Midbrain (tissue), 1 donor: ENCODE results near the gene WIZ.

Experiments used
- DNase-seq: peaks from one replicate; lab custom pipeline; 2025; lab: John Stamatoyannopoulos, UW

The WIZ gene

GRCh38 chr19:15443838-15444237, 5.9 kb downstream of the WIZ start:
- DNase-seq = no peak

GRCh38 chr19:15443325-15443724, 6.4 kb downstream of the WIZ start:
- no peak for DNase-seq

GRCh38 chr19:15442142-15442920, 7.4 kb downstream of the WIZ start:
- DNase-seq = no peak

- DNase-seq = no peak
Measured at GRCh38 chr19:15441317-15441716, 8.4 kb downstream of the WIZ start.

GRCh38 chr19:15439821-15440641, 9.7 kb downstream of the WIZ start:
- DNase-seq = no peak

- no peak for DNase-seq
Measured at GRCh38 chr19:15439078-15439799, 10.5 kb downstream of the WIZ start.

DNA sequence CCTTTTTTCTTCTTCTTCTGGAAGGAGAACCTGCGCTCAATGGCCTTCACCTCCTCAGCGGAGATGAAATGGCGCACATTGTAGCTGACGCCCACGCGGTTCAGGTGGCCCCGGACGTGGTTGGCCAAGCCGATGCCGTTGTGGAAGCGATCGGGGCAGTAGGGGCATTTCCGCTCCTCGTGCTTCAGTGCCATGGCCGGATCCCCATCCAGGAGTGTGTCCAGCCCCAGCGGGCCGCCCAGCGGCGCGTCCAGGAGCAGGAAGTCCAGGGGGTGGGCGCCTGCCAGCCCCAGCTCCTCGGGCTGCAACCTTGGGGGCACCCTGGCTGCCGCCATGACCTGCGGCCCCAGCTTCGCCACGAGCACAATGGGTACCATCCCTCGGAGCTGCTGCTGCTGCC, 11.2 kb downstream of the WIZ start:
- DNase-seq = no peak

DNA sequence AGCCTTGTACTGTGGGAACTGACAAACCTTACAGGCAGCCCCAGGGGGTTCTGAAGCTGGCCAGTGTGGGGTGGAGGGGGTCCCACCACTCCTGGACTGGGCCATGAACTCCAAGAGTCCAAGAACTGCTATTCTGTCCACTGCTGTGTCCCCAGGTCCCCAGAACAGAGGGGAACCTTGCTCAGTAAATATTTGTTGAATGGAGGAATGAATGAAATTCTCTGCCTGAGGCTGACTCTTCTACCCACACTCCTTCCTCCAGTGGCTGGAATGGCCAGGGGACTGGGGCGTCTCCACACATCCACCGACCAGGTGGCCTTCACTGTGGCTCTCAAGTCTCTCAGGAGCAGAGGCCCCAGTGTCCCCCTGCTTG, 11.6 kb downstream of the WIZ start:
- no peak for DNase-seq

GRCh38 chr19:15437355-15438123, 12.2 kb downstream of the WIZ start:
- DNase-seq = no peak

DNA sequence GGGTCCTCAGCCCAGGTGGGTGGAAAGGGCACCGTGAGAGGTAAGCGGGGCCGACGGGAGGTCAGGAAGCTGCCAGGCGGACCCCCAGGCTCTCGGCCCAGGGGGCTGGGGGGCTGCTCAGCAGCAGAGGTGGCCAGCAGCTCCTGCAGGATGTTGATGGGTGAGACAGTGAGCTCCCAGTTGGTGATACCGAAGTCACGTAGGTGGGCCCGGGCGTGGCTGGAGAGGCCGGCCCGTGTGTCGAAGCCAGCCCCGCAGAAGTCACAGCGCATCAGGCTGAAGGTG, 13.0 kb downstream of the WIZ start:
- no peak for DNase-seq

- no peak for DNase-seq
Measured at GRCh38 chr19:15436012-15436825, 13.5 kb downstream of the WIZ start.

GRCh38 chr19:15433519-15434069, 16.2 kb downstream of the WIZ start:
- no peak for DNase-seq

- peak; percentile 91 for DNase-seq
Measured at GRCh38 chr19:15432629-15433518, 16.9 kb downstream of the WIZ start.

GRCh38 chr19:15432018-15432494, 17.7 kb downstream of the WIZ start:
- no peak for DNase-seq

- no peak for DNase-seq
Measured at GRCh38 chr19:15431396-15432017, 18.2 kb downstream of the WIZ start.

- DNase-seq = no peak
Measured at GRCh38 chr19:15430526-15431120, 19.1 kb downstream of the WIZ start.

DNA sequence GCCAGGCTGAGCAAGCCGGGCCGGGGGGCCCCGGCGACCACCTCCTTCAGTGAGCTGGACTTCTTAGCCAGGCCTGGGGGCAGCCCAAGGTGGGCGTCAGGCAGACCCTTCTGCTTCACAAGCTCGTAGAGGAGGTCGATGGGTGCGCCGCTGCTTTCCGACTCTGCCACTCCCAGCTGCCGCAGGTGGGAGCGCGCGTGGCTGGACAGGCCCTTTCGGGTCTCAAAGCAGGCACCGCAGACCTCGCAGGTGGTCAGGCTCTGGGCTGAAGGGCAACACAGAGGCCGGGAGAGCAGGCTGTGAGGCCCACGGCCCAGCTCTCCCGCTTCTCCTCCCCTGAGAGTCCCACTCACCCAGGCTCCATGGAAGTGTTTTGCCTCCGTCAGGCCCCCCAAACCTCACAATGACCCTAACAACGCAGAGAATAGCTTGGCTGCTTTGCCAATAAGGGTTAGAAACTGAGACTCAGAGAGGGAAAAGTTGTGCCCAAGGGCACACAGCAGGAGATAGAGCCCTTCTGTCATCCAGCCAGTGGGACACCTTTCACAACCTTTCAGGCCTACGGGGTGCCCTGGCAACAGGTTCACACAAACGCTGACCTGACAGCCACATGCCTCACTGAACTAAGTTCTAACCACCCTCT, 19.8 kb downstream of the WIZ start:
- DNase-seq = no peak
